ENCODE data around the gene APBB2. TPM values are rescaled to one million over a fixed set of nuclear protein-coding genes. Genes with fewer than 3 reads are reported as not detected.

Gene APBB2
- total and polyA plus RNA-seq, 2 of the 4 experiments (the other 2 are of a cell fraction) = 47.9 to 75.5 TPM

GRCh38 chr4:41232856-41233255 lies 18.5 kb upstream of the APBB2 start:
- no peak for TF ChIP-seq RFX5 (IDR thresholded peaks at IDR 0.05; ENCODE audit: low read depth, low read length)
- TF ChIP-seq SMC3 (IDR thresholded peaks at IDR 0.05; ENCODE audit: low read depth, low read length) = no peak
- no peak for TF ChIP-seq MXI1 (IDR thresholded peaks at IDR 0.05; ENCODE audit: borderline replicate concordance, low read depth, low read length)

More at GRCh38 chr4:41232856-41233255, 18.5 kb upstream of the APBB2 start:
- in situ Hi-C loops (cut with MboI; ENCODE audit: low sequenced_read_pairs) = loop anchor here (25.0 kb wide), 1 partner anchor 496 kb away; the partner anchor contains the start of gene NSUN7
- no peak overlapping the region for H4K91ac ChIP-seq (ENCODE audit: insufficient read depth, low read depth, low read length)
- H3K14ac ChIP-seq (replicated peaks; ENCODE audit: low read depth, low read length) = no peak overlapping the region
- H3K4ac ChIP-seq (ENCODE audit: low read depth, low read length) = no peak overlapping the region
- no peaks in the 10 kb centered on the region for H3K4me1 ChIP-seq (ENCODE audit: control insufficient read depth, insufficient read depth, low read length)
- H3K9me3 ChIP-seq (ENCODE audit: control insufficient read depth, insufficient read depth, low read length) = no peaks in the 10 kb centered on the region
- no peak overlapping the region for H4K5ac ChIP-seq (ENCODE audit: low read depth, low read length)
- H3K9ac ChIP-seq (ENCODE audit: low read depth, low read length) = no peak overlapping the region
- H3K9me1 ChIP-seq (ENCODE audit: insufficient read depth, low read length) = no peaks in the 10 kb centered on the region
- H3K56ac ChIP-seq (ENCODE audit: extremely low read depth, insufficient read depth, low read length) = no peak overlapping the region
- no peak overlapping the region for H3K4me3 ChIP-seq (ENCODE audit: insufficient read depth, low read depth, low read length)
- ATAC-seq (ENCODE audit: low read depth) = no peak
- H2AFZ ChIP-seq (replicated peaks; ENCODE audit: low read length, poor library complexity) = no peak overlapping the region
- no peaks in the 10 kb centered on the region for H4K20me1 ChIP-seq (ENCODE audit: insufficient read depth, low read length)
- intact Hi-C loops (cut with micrococcal nuclease) = no loop called here
- no peak overlapping the region for H2BK20ac ChIP-seq (ENCODE audit: low read depth, low read length)
- H3K27ac ChIP-seq (ENCODE audit: insufficient read depth, low read length) = no peak overlapping the region
- H4K8ac ChIP-seq (ENCODE audit: low read depth in 2 of 2, low read length in 2 of 2) = no peak overlapping the region
- H2BK15ac ChIP-seq (ENCODE audit: low read depth, low read length) = no peak overlapping the region
- no peak for DNase-seq
- POLR2A ChIA-PET (ENCODE audit: unreplicated experiment) = no interaction called here
- H2AK9ac ChIP-seq (replicated peaks; ENCODE audit: low read depth, low read length, poor library complexity) = no peak overlapping the region
- no peak overlapping the region for H3K18ac ChIP-seq (ENCODE audit: low read depth, low read length)
- H3K4me2 ChIP-seq (ENCODE audit: low read depth, low read length) = no peak overlapping the region
- CTCF ChIA-PET = no interaction called here
- peaks cover 2% of the 10 kb centered on the region; the same call in 1 of the 2 replicates for H3K27me3 ChIP-seq (ENCODE audit: control insufficient read depth, insufficient read depth, low read length)
- no peak overlapping the region for H3K23ac ChIP-seq (ENCODE audit: low read depth, low read length)
- BruUV-seq (replicated peaks) = no TSS peak
- H3K79me1 ChIP-seq (ENCODE audit: low read depth in 1 of 2, low read length in 2 of 2) = no peaks in the 10 kb centered on the region
- no CpG with 5 or more reads among the region's 3 CpGs for WGBS, 2 experiments (ENCODE audit: extremely low coverage in 2 of 2, insufficient read length in 1 of 2)
- dilution Hi-C loops (cut with HindIII; ENCODE audit: low sequenced_read_pairs, unreplicated experiment) = no loop called here
- no peaks in the 10 kb centered on the region for H3K36me3 ChIP-seq (ENCODE audit: control insufficient read depth, insufficient read depth, low read length)
- H2AK5ac ChIP-seq (ENCODE audit: low read depth, low read length) = no peak overlapping the region
- no peak overlapping the region for H2BK5ac ChIP-seq (ENCODE audit: low read depth, low read length, poor library complexity, severe bottlenecking)
- H2BK120ac ChIP-seq (ENCODE audit: low read depth, low read length) = no peak overlapping the region

Data from IMR-90 (cell line).